Stimulated activated CD8-positive, alpha-beta memory T cell treated with anti-CD3 and anti-CD28 coated beads, Interleukin-4, amount 100 ng/mL, for 48 hours (primary cell): ENCODE data around the gene GIPC2.
"Not testable (repeated sequence)": the region's sequence is repeated elsewhere in the genome, so short reads cannot be mapped to it uniquely, and the experiment has no call there.

Experiments used
- DNase-seq: peaks from one replicate; pipeline ENCODE4 v3.0.0-alpha.2; 2020

The GIPC2 gene

GRCh38 chr1:78038071-78038470 is 7.7 kb upstream of the GIPC2 start:
- DNase-seq: no peak

DNA sequence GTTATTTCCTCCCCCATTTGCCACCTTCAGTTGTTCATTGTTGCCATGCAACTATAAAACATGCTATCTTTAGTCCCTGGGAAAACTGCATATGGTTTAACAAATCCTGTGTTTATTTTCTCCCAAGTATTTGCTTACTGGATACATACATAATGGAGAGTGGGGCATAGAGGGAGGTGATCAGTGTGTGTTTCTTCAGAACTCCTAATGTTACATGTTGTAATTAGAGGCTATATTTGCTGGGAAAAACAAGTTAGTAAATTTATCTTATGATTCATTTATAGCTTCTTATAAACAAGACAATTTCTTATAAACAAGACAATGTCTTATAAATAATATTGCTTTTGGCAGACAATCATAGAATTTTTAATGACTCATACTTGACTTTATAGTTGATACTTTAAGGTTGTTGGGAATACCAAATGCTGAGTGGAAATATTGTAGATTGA is 7.3 kb upstream of the GIPC2 start:
- DNase-seq: no peak

GRCh38 chr1:78040484-78041089 is 5.2 kb upstream of the GIPC2 start:
- no peak for DNase-seq

DNA sequence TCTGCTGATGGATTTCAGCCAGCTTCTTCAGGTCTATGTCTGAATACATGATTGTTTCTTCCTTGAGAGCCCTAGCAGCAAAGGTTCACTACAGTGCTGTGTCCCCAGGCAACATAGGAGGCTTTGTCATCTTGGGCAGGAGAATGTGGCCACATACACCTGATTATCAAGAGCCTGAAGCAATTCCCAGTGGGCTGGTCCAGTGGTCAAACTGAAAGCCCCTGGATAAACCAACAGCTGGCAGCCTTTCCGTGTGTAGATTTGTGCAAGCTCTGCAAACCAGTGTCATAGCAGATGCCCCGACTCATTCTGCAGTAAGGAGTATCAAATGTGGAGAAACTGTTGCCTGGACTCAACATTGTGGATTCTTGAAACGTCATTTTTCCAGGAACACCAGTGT is 2.3 kb upstream of the GIPC2 start:
- no peak for DNase-seq

DNA sequence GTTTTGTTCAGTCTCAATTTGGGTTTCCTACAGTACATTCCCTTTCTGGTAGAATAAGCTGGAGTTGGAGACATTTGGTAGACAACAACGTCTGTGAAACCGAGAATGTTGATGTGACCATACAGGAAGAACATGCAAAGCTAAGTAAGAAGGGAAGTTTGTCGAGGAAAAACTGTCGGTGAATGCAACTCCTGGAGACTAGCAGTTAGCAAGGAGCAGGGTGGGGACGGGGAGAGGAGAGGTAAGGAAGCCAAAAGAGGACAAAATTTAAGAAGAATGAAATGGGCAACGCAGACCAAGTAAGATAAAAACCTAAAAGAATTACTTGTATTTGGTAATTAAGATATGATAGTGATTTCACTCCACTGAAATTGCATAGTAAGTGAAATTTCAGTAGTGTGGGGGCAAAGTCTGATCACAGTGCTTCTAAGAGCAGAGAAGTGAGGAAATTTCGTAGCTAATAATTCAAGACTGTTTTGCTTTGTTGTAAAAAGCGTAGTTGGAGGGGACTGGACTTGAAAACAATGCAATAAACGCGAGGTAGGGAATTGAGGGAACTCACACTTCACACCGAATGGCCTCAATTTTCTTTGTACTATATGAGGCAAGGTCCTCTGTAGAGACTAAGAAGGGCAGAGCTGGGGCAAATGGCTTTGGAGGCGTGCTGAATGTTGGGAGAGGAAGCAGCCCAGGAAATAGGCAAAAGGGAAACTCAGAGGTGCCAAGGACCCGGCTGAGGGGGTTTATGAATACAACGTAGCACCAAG is 787 bp upstream of the GIPC2 start:
- DNase-seq: no peak

DNA sequence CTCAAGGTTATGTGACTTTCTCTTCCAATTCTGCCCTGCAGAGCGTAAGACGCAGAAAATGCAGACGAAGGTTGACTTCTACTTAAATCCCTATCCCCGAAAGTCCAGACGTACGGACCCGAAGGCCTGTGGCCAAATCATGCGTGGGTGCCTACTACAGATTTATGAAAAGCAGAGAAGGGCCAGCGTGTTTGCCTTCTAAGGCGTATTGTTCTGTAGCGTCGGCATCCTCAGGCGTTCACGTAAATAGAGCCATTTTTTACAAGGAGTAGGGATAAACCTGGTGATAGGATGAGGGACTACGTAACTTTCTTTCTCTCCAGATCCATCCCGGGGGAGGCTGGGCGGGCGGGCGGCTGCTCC is 222 bp upstream of the GIPC2 start:
- no peak for DNase-seq

GRCh38 chr1:78047106-78047505 is 1.3 kb downstream of the GIPC2 start:
- no peak for DNase-seq

- no peak for DNase-seq
Measured at GRCh38 chr1:78047631-78048030, 1.9 kb downstream of the GIPC2 start.

DNA sequence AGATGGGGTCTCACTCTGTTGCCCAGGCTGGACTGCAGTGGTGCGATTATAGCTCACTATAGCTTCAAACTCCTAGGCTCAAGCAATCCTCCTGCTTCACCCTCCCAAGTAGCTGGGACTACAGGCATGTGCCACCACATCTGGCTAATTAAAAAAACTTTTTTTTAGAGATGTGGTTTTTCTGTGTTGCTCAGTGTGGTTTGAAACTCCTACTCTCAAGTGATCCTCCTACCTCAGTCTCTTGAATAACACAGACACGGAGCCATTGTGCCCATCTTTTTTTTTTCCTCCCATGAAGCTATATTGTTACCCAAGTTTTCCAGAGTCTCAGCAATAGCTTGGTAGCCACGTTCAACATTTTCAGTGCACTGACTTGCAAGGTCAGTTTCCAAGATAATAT is 2.7 kb downstream of the GIPC2 start:
- DNase-seq: no peak

DNA sequence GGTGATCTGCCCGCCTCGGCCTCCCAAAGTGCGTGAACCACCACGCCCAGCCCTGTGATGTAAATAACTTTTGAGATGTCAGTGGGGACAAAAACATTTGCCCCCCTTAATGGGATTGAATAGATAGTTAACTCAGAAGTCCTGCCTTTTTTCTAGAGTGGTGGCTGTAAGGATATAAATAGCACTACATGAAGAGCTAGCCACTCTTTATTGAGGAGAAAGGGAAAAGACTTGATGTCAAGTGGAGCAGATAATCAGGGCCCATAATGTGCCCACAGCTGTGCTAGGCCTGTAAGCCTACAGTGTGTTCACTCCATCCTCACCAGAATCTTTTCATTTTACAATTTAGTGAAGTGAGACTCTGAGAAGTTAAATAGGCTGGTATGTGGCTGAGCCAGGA is 3.6 kb downstream of the GIPC2 start:
- no peak for DNase-seq

GRCh38 chr1:78051005-78051404 is 5.2 kb downstream of the GIPC2 start:
- no peak for DNase-seq

GRCh38 chr1:78052685-78053405 is 7.1 kb downstream of the GIPC2 start:
- no peak for DNase-seq

DNA sequence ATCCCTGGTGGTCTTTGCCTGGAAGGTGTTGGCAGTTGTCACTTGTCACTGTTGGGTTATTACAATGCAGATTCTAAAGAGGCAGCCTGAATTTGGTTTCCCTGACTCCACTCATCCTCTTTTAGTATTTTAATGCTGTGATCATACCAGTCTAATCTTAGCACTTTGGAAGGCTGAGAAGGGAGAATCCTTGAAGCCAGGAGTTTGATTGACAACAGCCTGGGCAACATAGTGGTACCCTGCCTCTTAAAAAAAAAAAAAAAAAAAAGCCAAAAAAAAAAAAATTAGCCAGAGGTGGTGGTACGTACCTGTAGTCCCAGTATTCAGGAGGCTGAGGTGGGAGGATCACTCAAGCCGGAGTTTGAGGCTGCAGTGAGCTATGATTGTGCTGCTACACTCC is 7.7 kb downstream of the GIPC2 start:
- DNase-seq: no peak

GRCh38 chr1:78054559-78054958 is 8.8 kb downstream of the GIPC2 start:
- no peak for DNase-seq

- no peak for DNase-seq
Measured at GRCh38 chr1:78054972-78055371, 9.2 kb downstream of the GIPC2 start.

DNA sequence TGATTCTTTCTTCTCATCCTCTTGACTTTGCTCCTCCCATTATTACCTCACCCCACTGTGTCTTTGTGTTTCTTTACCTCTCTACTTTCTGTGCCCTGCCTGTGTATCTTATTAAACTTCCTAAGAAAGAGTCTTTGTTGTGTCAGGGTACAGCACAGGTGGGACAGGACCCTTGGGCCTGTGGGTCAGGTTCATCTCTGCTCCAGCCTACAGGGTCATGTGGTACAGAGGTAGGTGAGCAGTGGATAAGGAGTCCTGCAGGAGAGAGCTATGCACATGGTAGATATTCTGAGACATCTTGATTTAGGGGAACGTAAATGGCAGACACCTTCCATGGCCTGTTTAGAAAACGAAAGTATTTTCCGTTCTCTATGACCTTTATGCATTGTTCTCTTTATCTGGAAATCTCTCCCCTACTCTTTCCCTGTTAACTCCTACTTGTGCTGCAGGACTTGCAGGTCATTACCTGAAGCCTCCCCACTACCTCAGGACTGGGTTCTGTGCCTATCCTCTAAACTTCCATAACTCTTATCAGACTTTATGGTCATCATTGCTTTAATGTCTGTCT is 9.9 kb downstream of the GIPC2 start:
- DNase-seq: no peak

DNA sequence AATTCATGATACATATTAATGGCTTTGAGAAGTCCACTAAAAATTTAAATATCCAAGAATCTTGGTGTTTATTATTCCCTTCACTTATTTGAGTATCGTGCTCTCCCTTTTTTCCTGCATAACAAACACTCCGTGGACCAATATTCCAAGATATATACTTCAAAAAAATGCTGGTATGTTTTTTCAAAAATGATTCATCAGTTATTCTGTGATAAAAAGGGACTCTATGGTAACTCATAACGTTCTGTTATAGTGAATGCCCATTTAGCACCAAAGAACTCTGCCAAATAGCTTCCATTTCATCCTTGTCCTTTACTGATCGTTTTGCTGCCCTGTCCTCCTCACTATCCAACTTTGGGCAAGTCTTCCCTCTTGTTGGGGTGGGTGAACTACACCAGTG is 12.9 kb downstream of the GIPC2 start:
- DNase-seq: no peak

DNA sequence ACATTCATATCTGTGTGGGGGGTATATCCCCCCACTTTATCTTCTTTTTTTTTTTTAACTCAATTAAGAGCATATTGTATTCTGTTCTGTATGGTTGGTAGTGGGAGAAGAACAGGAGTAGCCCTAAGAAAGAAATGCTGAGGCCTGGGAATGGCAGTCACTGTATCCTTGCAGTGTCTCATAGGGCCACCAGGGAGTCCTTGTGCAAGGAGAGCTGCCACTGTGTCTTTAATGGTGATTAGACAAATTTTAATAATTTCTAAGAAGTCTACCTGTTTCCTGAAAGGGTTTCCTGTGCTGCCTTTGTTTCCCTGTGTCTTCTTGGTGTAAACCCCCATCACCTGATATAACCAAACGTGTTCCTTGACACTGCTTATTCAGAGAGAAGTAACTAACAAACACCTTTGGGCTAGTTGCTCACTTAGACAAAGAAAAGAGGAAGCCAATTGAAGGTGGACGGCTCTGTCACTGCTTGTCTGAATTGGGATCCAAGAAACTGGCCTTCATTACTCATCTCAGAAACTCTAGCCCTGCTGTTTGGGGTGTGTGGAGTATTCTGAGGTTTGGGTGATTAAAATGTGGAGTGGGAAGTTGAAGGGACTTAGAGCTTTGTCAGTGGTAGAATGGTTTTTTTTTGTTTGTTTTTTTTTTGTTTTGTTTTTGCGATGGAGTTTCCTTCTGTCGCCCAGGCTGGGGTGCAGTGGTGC is 15.2 kb downstream of the GIPC2 start:
- DNase-seq: no peak

- no peak for DNase-seq
Measured at GRCh38 chr1:78061825-78062523, 16.2 kb downstream of the GIPC2 start.

DNA sequence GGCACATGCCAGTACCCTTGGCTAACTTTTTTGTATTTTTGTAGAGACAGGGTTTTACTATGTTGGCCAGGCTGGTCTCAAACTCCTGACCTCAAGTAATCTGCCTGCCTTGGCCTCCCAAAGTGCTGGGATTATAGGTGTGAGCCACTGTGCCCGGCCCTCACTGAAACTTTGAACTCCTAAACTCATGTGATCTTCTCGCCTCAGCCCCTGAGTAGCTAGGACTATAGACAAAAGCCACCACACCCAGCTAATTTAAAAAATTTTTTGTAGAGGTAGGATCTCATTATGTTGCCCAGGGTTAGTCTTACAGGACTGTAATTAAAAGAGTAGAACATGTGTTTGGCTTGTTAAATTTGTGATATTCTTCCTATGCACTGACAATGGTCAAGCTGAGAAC is 19.1 kb downstream of the GIPC2 start:
- DNase-seq: not testable (repeated sequence)

DNA sequence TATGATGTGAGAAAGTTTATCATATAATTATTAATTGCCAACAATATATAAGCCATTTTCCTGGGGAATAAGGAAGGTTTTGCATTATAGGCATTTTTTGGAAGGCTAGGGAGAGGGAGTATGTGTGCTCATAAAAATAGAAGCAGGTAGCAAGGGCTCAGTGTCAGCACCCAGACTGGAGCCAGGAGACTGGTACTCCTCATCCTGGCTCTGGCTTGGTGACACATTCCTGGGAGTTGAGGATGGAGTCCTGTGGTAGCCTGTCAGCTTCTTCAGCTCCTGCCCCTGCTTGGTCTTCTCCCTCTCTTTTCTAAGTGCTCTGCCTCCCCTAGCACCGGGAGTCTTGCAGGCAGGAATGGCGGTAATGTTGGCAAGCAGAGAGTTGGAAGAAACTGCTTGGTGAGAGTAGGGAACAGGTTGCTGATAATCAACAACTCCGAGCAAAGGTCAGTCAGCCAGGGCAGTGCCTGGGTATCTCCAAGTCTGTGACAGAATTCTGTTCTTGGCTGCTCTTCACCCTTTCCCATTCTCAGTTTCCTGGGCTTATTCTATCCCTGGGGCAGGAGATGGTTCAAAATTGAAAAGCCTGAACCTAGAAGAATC is 23.0 kb downstream of the GIPC2 start:
- no peak for DNase-seq

- DNase-seq: no peak
Measured at GRCh38 chr1:78069784-78070183, 24.0 kb downstream of the GIPC2 start.
